Memory B cell (primary cell): ENCODE results near the gene BNC2.

Source experiments
- ATAC-seq: fragments of 150-1000 bp; cut with Tn5 transposase; 2 replicates; pipeline ENCODE4 v1.10.0; 2021; ENCODE audit warnings: low read depth, mild to moderate bottlenecking, moderate library complexity
- DNase-seq, 2 donors: peaks; one replicate each; pipeline ENCODE4 v3.0.0; 2022; ENCODE audit warnings: low spot score in 2 of 2
- H3K27ac Mint-ChIP-seq: one replicate; pipeline ENCODE4 v1.8.0; 2022; ENCODE audit warnings: mild to moderate bottlenecking, moderate library complexity, mixed read lengths
- H3K27me3 Mint-ChIP-seq: one replicate; pipeline ENCODE4 v1.8.0; 2022; ENCODE audit warnings: mixed read lengths
- H3K36me3 Mint-ChIP-seq: one replicate; pipeline ENCODE4 v1.8.0; 2022; ENCODE audit warnings: mild to moderate bottlenecking, mixed read lengths
- H3K4me1 Mint-ChIP-seq: one replicate; pipeline ENCODE4 v1.8.0; 2022; ENCODE audit warnings: mixed read lengths
- H3K4me3 Mint-ChIP-seq: one replicate; pipeline ENCODE4 v1.8.0; 2022; ENCODE audit warnings: mild to moderate bottlenecking, moderate library complexity, mixed read lengths
- H3K9me3 Mint-ChIP-seq: one replicate; pipeline ENCODE4 v1.8.0; 2022; ENCODE audit warnings: mixed read lengths

BNC2 gene

DNA sequence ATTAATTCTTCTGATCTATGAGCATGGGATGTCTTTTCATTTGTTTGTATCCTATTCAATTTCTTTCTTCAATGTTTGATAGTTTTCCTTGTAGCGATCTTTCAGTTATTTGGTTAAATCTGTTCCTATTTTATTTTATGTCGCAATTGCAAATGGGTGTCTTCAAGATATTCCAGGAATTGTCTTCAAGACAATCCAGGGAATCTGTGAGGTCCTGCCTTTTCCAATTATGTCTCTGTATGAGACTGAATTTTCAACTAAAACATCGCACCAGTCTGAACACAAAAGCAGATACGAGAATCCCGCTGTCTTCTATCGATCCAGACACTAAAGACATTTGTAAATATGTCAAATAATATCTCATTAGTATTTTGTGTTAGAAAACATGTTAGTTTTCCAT lies 485.5 kb downstream of the BNC2 start:
- ATAC-seq (no peak), DNase-seq (no peak)
- Mint-ChIP-seq H3K4me3 (no peak overlapping the region), H3K27ac (no peak overlapping the region), H3K4me1 (no peaks in the 10 kb centered on the region), H3K36me3 (no peaks in the 10 kb centered on the region), H3K9me3 (peaks cover 10% of the 10 kb centered on the region), H3K27me3 (no peaks in the 10 kb centered on the region)

DNA sequence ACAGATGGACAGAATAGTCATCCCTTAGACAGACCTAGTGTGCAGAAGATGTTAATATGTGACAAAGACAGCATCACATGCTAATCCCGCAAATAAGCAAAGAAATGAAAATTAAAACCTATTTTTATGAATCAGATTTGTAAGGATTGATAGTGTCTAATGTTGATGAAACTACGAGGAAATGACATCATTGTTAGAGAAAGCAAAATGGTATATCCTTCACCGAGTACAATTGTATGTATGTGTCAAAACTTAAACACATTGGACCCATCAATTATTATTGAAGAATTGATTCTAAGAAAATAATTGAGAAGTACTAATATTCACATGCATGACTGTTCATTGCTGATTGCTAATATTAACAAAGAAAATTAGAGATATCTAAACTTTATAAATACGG lies 493.2 kb downstream of the BNC2 start:
- no peaks in the 10 kb centered on the region for H3K4me1 Mint-ChIP-seq
- H3K27ac Mint-ChIP-seq: no peak overlapping the region
- H3K9me3 Mint-ChIP-seq: peaks cover 5% of the 10 kb centered on the region
- no peaks in the 10 kb centered on the region for H3K36me3 Mint-ChIP-seq
- DNase-seq: no peak
- no peak overlapping the region for H3K4me3 Mint-ChIP-seq
- no peaks in the 10 kb centered on the region for H3K27me3 Mint-ChIP-seq
- ATAC-seq: no peak

DNA sequence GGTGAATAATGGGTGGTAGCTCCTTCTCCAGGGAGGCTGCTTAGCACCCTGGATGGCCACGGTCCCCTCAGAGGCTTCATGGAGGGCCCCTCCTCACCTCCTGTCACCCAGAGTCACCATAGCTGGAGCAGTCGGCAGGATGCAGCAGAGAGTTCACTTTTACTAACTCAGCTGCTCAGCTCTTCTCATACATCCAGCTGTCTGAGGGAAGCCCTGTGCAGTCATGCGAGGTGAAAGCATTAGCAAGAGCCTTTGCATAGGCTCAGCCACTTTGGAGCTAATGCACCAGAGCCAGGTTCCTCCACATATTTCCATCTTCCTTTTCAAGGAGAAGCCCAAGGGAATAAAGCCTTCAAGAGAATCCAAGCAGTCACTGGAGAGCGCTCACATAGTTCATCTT lies 499.2 kb downstream of the BNC2 start:
- no peak overlapping the region for H3K27ac Mint-ChIP-seq
- ATAC-seq (no peak), DNase-seq (no peak)
- no peaks in the 10 kb centered on the region for H3K36me3 Mint-ChIP-seq
- no peaks in the 10 kb centered on the region for H3K27me3 Mint-ChIP-seq
- peaks cover 4% of the 10 kb centered on the region for H3K9me3 Mint-ChIP-seq
- no peak overlapping the region for H3K4me3 Mint-ChIP-seq
- H3K4me1 Mint-ChIP-seq: no peaks in the 10 kb centered on the region

DNA sequence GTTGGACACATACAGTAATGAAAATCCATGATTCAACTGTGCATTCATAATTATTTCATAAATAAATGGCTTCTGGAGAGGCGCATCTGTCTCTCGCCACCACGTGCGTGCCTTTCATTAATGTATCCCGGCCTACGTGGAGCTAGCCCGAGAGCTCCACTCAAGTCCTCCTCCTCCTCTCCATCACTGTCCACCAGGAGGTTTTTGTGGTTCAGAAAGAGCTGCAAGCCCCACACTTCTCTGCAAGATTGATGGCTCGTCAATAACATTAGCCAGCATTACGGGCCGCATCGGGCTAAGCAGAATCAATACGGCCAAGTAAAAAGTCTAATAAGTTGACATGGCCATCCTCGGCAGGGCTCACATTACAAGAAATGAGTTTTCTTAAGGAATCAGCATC lies 499.8 kb downstream of the BNC2 start:
- Mint-ChIP-seq H3K36me3 (no peaks in the 10 kb centered on the region), H3K27ac (no peak overlapping the region), H3K4me3 (no peak overlapping the region), H3K4me1 (no peaks in the 10 kb centered on the region), H3K9me3 (peaks cover 6% of the 10 kb centered on the region), H3K27me3 (no peaks in the 10 kb centered on the region)
- DNase-seq: no peak
- ATAC-seq: no peak

DNA sequence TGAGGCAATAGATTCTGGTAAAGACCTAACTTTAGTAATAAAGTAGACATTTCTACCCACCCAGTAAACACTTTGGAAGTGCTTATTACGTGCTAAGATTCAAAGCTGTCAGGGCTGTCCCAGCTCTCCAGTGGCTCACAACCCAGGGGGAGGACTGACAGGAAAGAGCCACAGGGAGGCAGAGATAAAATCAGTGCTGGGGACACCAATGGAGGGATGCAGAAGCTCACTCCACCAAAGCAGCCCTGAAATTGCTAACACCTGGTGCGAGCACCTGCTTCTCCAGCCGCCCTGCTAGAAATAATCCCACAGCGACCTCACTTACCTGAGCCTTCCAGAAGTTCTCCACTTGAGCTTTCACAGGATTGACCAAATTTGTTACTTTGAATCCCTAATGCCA lies 501.0 kb downstream of the BNC2 start:
- ATAC-seq (no peak), DNase-seq (no peak)
- H3K4me3 Mint-ChIP-seq: no peak overlapping the region
- H3K27ac Mint-ChIP-seq: no peak overlapping the region
- H3K36me3 Mint-ChIP-seq: no peaks in the 10 kb centered on the region
- no peaks in the 10 kb centered on the region for H3K27me3 Mint-ChIP-seq
- H3K9me3 Mint-ChIP-seq: peaks cover 9% of the 10 kb centered on the region
- H3K4me1 Mint-ChIP-seq: no peaks in the 10 kb centered on the region

DNA sequence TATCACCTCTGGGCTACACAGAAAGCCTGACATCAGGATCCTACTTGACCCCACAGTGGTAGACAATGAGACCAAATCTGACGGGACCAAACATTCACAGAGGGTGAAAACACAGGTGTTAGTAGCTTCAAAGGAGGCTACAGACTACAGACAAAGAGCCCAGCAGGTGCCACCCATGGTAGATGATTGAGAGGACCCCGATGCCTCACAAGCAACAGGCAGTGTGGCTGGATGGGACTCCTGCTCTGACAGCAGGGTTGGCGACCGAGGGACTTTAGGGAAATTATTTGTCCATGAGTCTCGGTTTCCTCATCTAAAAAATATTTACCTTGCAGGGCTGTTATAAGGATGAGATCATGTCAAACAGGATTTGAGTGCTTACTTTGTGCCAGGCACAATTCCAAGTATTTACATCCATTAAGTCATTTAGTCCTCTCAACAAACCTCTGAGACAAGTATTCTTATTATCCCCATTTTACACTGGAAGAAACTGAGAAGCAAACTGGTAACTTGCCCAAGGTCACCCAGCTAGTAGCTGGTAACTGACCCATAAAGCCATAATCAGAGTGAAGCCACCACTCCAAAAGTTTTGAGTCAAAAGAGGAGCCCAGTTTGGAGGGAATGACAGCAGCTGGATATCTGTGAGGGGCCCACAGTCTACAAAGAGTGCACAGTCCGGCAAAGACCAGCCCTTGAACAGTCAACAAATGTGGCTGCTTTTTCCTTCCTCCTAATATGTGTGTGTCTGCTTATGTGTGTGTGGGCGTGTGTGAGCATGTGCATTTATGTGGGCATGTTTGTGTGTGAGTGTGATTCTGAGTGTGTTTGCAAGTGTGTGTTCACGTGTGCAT lies 502.0 kb downstream of the BNC2 start:
- no peak for DNase-seq

DNA sequence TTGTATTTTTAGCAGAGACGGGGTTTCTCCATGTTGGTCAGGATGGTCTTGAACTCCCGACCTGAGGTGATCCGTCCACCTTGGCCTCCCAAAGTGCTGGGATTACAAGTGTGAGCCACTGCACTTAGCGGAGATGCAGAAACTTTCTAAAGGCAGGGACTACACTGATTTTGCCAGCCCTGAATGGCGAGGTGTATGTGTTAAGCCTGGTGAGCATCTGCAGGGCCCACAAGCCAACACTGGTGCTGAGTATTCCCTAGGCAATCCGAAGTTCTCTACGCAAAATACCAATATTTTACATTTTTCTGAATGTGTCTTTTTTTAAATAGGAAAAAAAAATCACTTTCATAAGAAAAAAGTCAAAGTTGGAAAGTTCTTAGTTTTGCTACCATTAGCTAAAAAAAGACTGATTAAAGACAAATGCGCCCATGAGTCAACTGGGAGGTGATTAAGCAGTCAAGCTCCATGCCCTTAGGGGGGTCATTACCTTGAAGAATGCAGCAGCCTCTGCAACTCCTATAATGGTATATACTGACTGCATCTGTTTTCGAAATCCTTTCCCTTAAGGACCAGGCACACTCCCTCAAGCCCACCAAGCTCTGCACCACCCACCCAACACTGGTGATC lies 502.8 kb downstream of the BNC2 start:
- Mint-ChIP-seq H3K9me3 (peaks cover 8% of the 10 kb centered on the region), H3K27me3 (no peaks in the 10 kb centered on the region), H3K36me3 (no peaks in the 10 kb centered on the region), H3K4me1 (no peaks in the 10 kb centered on the region), H3K4me3 (no peak overlapping the region), H3K27ac (no peak overlapping the region)
- ATAC-seq (no peak), DNase-seq (no peak)

More for the DNA sequence above, 502.0 kb downstream of the BNC2 start:
- Mint-ChIP-seq H3K27me3 (no peaks in the 10 kb centered on the region), H3K4me3 (no peak overlapping the region), H3K9me3 (peaks cover 9% of the 10 kb centered on the region), H3K27ac (no peak overlapping the region), H3K36me3 (no peaks in the 10 kb centered on the region), H3K4me1 (no peaks in the 10 kb centered on the region)
- ATAC-seq: no peak

DNA sequence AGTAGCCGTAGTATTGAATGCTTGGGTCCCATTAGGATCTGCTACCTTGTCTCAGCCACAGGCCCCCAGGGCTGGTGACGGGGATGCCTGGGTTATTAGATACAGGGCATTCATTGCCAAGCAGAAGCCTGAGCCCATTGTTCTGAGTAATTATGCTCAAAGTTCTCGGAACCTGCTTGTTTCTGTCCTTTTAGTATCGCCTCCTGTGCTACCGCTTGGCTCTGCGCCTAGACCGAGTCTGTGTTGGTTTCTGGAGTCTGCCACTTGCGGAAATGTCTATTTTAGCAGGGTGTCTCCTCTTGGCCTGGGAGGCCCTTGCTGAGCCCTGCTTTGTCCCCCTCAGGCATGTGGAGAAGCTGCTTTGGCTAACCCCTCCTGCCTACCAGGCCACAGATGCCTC lies 506.1 kb downstream of the BNC2 start:
- H3K27me3 Mint-ChIP-seq: no peaks in the 10 kb centered on the region
- no peaks in the 10 kb centered on the region for H3K4me1 Mint-ChIP-seq
- no peaks in the 10 kb centered on the region for H3K36me3 Mint-ChIP-seq
- no peak overlapping the region for H3K4me3 Mint-ChIP-seq
- peaks cover 6% of the 10 kb centered on the region for H3K9me3 Mint-ChIP-seq
- no peak for ATAC-seq
- no peak for DNase-seq
- no peak overlapping the region for H3K27ac Mint-ChIP-seq

DNA sequence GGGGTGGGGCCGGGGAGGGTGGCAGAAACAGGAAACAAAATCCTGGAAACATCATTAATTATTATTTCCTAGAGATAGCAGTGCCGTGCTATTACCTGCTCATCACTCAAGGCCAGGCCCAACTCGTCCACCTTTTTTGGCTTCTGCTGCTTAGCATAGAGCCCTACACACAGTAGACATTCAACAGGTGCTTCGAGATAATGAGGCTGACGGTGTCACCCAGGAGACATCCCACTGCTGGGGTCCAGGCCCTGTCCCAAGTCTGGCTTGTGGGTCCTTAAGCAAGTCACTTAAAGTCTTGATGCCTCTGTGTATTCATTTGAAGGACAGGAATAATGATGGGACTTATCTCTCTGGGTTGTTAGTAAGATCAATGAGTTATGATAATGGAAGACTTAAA lies 506.6 kb downstream of the BNC2 start:
- H3K36me3 Mint-ChIP-seq: no peaks in the 10 kb centered on the region
- H3K4me1 Mint-ChIP-seq: no peaks in the 10 kb centered on the region
- H3K27ac Mint-ChIP-seq: no peak overlapping the region
- H3K27me3 Mint-ChIP-seq: no peaks in the 10 kb centered on the region
- DNase-seq (no peak), ATAC-seq (no peak)
- H3K9me3 Mint-ChIP-seq: peaks cover 7% of the 10 kb centered on the region
- no peak overlapping the region for H3K4me3 Mint-ChIP-seq

DNA sequence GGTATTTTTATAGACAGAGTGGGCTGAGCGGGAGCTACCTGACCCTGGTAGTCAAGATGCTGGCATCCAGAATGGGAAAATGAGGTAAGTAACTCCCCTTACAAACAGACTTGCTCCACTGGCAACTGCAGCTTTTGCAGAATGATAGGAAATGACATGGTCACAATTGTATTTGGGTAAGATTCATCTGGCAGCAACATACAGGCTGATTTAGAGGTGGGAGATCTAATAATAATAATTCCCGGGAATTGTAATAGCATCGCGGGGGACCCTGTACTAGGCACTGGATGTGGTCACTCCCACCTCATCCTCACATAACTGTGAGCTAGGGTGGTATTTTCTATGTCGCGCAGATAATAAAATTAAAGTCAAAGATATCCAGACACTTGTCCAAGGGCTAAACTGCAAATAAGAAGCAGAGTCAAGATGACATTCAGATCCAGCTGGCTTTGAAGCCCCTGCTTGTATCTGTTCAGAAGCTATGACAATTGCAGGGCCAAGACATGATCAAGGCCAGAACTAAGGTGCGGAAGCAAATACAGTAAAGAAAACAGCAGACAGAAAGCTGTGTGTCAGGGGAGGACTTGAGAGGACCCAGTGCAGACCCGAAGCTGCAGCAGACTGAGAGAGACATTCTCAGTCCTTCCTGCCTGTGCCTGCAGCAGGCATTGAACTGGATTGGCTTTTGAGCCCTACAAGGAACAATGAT lies 507.2 kb downstream of the BNC2 start:
- ATAC-seq (no peak), DNase-seq (no peak)
- no peaks in the 10 kb centered on the region for H3K36me3 Mint-ChIP-seq
- no peak overlapping the region for H3K4me3 Mint-ChIP-seq
- H3K27ac Mint-ChIP-seq: no peak overlapping the region
- H3K4me1 Mint-ChIP-seq: no peaks in the 10 kb centered on the region
- no peaks in the 10 kb centered on the region for H3K27me3 Mint-ChIP-seq
- peaks cover 7% of the 10 kb centered on the region for H3K9me3 Mint-ChIP-seq

DNA sequence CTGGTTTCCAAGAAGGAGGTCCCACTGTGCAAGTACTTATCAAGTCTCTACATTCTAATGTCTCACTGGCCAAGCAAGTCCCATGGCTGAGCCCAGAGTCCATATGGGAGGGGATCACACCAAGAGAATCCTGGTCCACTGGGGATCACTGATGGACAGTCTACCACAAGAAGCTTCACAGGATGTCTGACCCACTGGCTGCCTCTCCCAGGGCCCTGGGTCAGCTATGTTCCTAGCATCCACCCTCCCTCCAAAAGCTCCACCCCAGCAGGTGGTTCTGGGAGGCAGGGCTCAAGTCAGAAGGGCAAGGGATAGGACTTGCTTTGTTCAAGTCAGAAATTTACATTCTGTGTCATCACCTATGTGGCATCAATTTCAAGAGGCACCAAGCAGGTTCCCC lies 508.5 kb downstream of the BNC2 start:
- no peak for DNase-seq
- H3K27ac Mint-ChIP-seq: no peak overlapping the region
- H3K9me3 Mint-ChIP-seq: peaks cover 7% of the 10 kb centered on the region
- H3K27me3 Mint-ChIP-seq: no peaks in the 10 kb centered on the region
- H3K4me1 Mint-ChIP-seq: no peaks in the 10 kb centered on the region
- H3K4me3 Mint-ChIP-seq: no peak overlapping the region
- ATAC-seq: no peak
- H3K36me3 Mint-ChIP-seq: no peaks in the 10 kb centered on the region

DNA sequence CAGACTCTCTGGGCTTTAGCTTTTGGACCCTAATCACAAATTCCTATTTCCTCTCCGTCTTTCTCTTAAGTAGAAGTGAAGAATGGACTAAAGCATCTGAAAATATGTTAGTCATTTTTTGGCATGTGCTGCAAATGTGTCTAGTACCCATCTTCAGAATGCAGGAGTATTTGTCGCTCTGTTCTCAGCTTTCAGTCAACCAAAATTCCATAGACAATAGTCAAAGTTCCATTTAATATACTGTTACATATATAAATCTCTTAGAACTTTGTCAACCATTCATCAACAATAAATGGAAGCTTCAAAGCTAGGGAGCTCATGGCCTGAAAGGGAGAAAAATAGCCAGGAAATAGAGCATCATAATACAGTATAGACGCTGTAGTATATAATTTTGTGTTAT lies 509.4 kb downstream of the BNC2 start:
- H3K27ac Mint-ChIP-seq: no peak overlapping the region
- H3K4me1 Mint-ChIP-seq: no peaks in the 10 kb centered on the region
- DNase-seq (no peak), ATAC-seq (no peak)
- H3K27me3 Mint-ChIP-seq: no peaks in the 10 kb centered on the region
- peaks cover 6% of the 10 kb centered on the region for H3K9me3 Mint-ChIP-seq
- no peaks in the 10 kb centered on the region for H3K36me3 Mint-ChIP-seq
- H3K4me3 Mint-ChIP-seq: no peak overlapping the region

DNA sequence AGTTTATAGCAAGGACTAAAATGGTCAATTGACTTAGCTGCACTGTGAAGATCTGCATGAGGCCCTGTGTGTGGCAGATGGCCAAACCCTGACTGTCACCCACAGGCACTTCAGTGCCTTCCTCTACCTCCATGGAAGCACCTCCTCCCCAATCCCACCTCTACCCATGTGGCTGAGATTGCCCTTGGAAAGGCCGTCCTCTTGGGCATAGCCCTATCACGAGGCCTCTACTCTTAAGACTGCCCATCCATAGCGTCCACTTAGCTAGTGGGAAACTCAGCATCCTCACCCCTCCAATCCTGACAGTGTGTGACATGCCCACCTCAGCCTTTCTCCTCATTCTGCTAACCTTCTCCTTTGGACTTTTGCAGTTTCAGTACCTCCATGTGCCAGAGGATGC lies 510.2 kb downstream of the BNC2 start:
- H3K9me3 Mint-ChIP-seq: peaks cover 4% of the 10 kb centered on the region
- H3K4me3 Mint-ChIP-seq: no peak overlapping the region
- H3K27me3 Mint-ChIP-seq: no peaks in the 10 kb centered on the region
- DNase-seq (no peak), ATAC-seq (no peak)
- no peaks in the 10 kb centered on the region for H3K4me1 Mint-ChIP-seq
- no peak overlapping the region for H3K27ac Mint-ChIP-seq
- H3K36me3 Mint-ChIP-seq: no peaks in the 10 kb centered on the region
